WTC11 (cell line): ENCODE data around the gene DMRTC1. TPM values are rescaled to one million over a fixed set of nuclear protein-coding genes. Genes with fewer than 3 reads are reported as not detected.
"Not testable (repeated sequence)": the region's sequence is repeated elsewhere in the genome, so short reads cannot be mapped to it uniquely, and the experiment has no call there.

Experiments
- ATAC-seq: fragments of 200-7000 bp; cut with Tn5 transposase; 2 replicates; pipeline ENCODE4 v1.10.0; 2021; ENCODE audit warnings: mild to moderate bottlenecking, moderate library complexity
- CTCF ChIA-PET: fragments of 300-600 bp; sonication (Branson Sonifier 250); formaldehyde crosslinking; loops from one replicate; lab custom pipeline; 2021; ENCODE audit warnings: antibody characterized with exemption; lab: Charles Lee
- POLR2A ChIA-PET: fragments of 350-600 bp; sonication (Branson Sonifier 250); formaldehyde crosslinking; loops from one replicate; lab custom pipeline; 2021; ENCODE audit warnings: antibody characterized with exemption; lab: Charles Lee
- DNase-seq: peaks from one replicate; pipeline ENCODE4 v3.0.0; 2021; ENCODE audit warnings: low spot score
- H3K27ac Mint-ChIP-seq: 2 replicates; pipeline ENCODE4 v1.8.0; 2021; ENCODE audit warnings: mixed read lengths
- H3K27me3 Mint-ChIP-seq: 2 replicates; pipeline ENCODE4 v1.8.0; 2021; ENCODE audit warnings: low read depth, mild to moderate bottlenecking, moderate library complexity, mixed read lengths
- H3K36me3 Mint-ChIP-seq: 2 replicates; pipeline ENCODE4 v1.8.0; 2021; ENCODE audit warnings: mixed read lengths
- H3K4me1 Mint-ChIP-seq: 2 replicates; pipeline ENCODE4 v1.8.0; 2022; ENCODE audit warnings: mixed read lengths
- H3K4me3 Mint-ChIP-seq: 2 replicates; pipeline ENCODE4 v1.8.0; 2021; ENCODE audit warnings: mild to moderate bottlenecking, moderate library complexity, mixed read lengths
- H3K9me3 Mint-ChIP-seq: 2 replicates; pipeline ENCODE4 v1.8.0; 2021; ENCODE audit warnings: mixed read lengths
- total RNA-seq: library from RNA; stranded (reverse); gene quantifications from 3 replicates; pipeline ENCODE4 v1.2.3, GENCODE V29; 2021

DMRTC1 gene
- total RNA-seq, 1 experiment from 2014 or later: not detected

- H3K36me3 Mint-ChIP-seq, H3K27me3 Mint-ChIP-seq, CTCF ChIA-PET, H3K27ac Mint-ChIP-seq, H3K4me3 Mint-ChIP-seq, H3K4me1 Mint-ChIP-seq, H3K9me3 Mint-ChIP-seq, POLR2A ChIA-PET, DNase-seq, ATAC-seq: not testable (repeated sequence)
These were observed 31.3 kb downstream of the DMRTC1 start, which contains the start of gene FAM236C for GRCh38 chrX:72912315-72912714. FAM236C (plus strand) TSS chrX:72912615; CDS start chrX:72912715, 100 bp downstream.

GRCh38 chrX:72889740-72890139, 53.9 kb downstream of the DMRTC1 start:
- POLR2A ChIA-PET, H3K27ac Mint-ChIP-seq, H3K4me3 Mint-ChIP-seq, DNase-seq, H3K4me1 Mint-ChIP-seq, H3K27me3 Mint-ChIP-seq, CTCF ChIA-PET, H3K36me3 Mint-ChIP-seq, H3K9me3 Mint-ChIP-seq: not testable (repeated sequence)
- peak; percentile 87 for ATAC-seq

GRCh38 chrX:72882898-72883297, 60.7 kb downstream of the DMRTC1 start:
- ATAC-seq, H3K36me3 Mint-ChIP-seq, POLR2A ChIA-PET, CTCF ChIA-PET, H3K27ac Mint-ChIP-seq, H3K4me1 Mint-ChIP-seq, DNase-seq, H3K9me3 Mint-ChIP-seq, H3K27me3 Mint-ChIP-seq, H3K4me3 Mint-ChIP-seq: not testable (repeated sequence)

- CTCF ChIA-PET, ATAC-seq, POLR2A ChIA-PET: not testable (repeated sequence)
These were observed 106.1 kb downstream of the DMRTC1 start for GRCh38 chrX:72837532-72837931.

GRCh38 chrX:72830701-72831100, 112.9 kb downstream of the DMRTC1 start:
- DNase-seq, H3K36me3 Mint-ChIP-seq, H3K9me3 Mint-ChIP-seq, POLR2A ChIA-PET, H3K4me1 Mint-ChIP-seq, H3K27ac Mint-ChIP-seq, CTCF ChIA-PET, H3K27me3 Mint-ChIP-seq, H3K4me3 Mint-ChIP-seq: not testable (repeated sequence)
- peak; percentile 93 for ATAC-seq

More at GRCh38 chrX:72837532-72837931, 106.1 kb downstream of the DMRTC1 start:
- H3K9me3 Mint-ChIP-seq, H3K27me3 Mint-ChIP-seq, H3K36me3 Mint-ChIP-seq, DNase-seq, H3K27ac Mint-ChIP-seq, H3K4me3 Mint-ChIP-seq, H3K4me1 Mint-ChIP-seq: not testable (repeated sequence)

Other genes with a start within 250 kb of the DMRTC1 start
- gene PHKA1, start 229.5 kb downstream of the DMRTC1 start, total RNA-seq: 8.5 to 9.9 TPM (median 8.8 TPM) in 3 replicates
- 0.14 to 0.22 TPM (median 0.21 TPM) in 3 replicates for gene DMRTC1B, start 166.9 kb downstream of the DMRTC1 start, total RNA-seq
- gene FAM236B, start 161.2 kb downstream of the DMRTC1 start, total RNA-seq: not detected in 3 replicates
- not detected in 3 replicates for gene FAM236D, start 135.6 kb downstream of the DMRTC1 start, total RNA-seq
- not detected in 3 replicates for gene FAM236C, start 31.2 kb downstream of the DMRTC1 start, total RNA-seq
- gene FAM236A, start 5.6 kb downstream of the DMRTC1 start, total RNA-seq: not detected in 3 replicates
- 1.0 to 1.7 TPM (median 1.6 TPM) in 3 replicates for gene PABPC1L2B, start 59.1 kb upstream of the DMRTC1 start, total RNA-seq
- gene PABPC1L2A, start 135.7 kb upstream of the DMRTC1 start, total RNA-seq: 0.39 to 1.1 TPM (median 0.83 TPM) in 3 replicates